GM19035 (cell line): Measurements from ENCODE around the gene SEMA5A.

Experiments
- ATAC-seq: cut with Tn5 transposase; IDR thresholded peaks from one replicate; pipeline ENCODE4 v1.9.1; 2021; ENCODE audit not compliant: unreplicated experiment

SEMA5A gene

GRCh38 chr5:9297134-9297533 is 248.7 kb downstream of the SEMA5A start:
- ATAC-seq = no peak

GRCh38 chr5:9295466-9295801 is 250.4 kb downstream of the SEMA5A start:
- ATAC-seq = no peak

- no peak for ATAC-seq
Observed at GRCh38 chr5:9294793-9295465, 250.9 kb downstream of the SEMA5A start.

GRCh38 chr5:9288234-9288633 is 257.6 kb downstream of the SEMA5A start:
- ATAC-seq = no peak

- no peak for ATAC-seq
Observed at GRCh38 chr5:9284781-9285307, 261.0 kb downstream of the SEMA5A start.

GRCh38 chr5:9284272-9284671 is 261.6 kb downstream of the SEMA5A start:
- ATAC-seq = no peak

- no peak for ATAC-seq
Observed at GRCh38 chr5:9283473-9283872, 262.4 kb downstream of the SEMA5A start.

- ATAC-seq = no peak
Observed at GRCh38 chr5:9283021-9283420, 262.9 kb downstream of the SEMA5A start.

GRCh38 chr5:9282211-9282610 is 263.7 kb downstream of the SEMA5A start:
- ATAC-seq = no peak

- ATAC-seq = no peak
Observed at GRCh38 chr5:9279774-9280173, 266.1 kb downstream of the SEMA5A start.

- ATAC-seq = no peak
Observed at GRCh38 chr5:9278921-9279603, 266.8 kb downstream of the SEMA5A start.

GRCh38 chr5:9269014-9269413 is 276.9 kb downstream of the SEMA5A start:
- ATAC-seq = no peak

GRCh38 chr5:9268226-9268625 is 277.6 kb downstream of the SEMA5A start:
- no peak for ATAC-seq

GRCh38 chr5:9265441-9266287 is 280.2 kb downstream of the SEMA5A start:
- no peak for ATAC-seq

GRCh38 chr5:9264301-9264700 is 281.6 kb downstream of the SEMA5A start:
- no peak for ATAC-seq

- ATAC-seq = no peak
Observed at GRCh38 chr5:9263656-9264055, 282.2 kb downstream of the SEMA5A start.

GRCh38 chr5:9251379-9251980 is 294.4 kb downstream of the SEMA5A start:
- ATAC-seq = no peak

GRCh38 chr5:9249231-9249630 is 296.6 kb downstream of the SEMA5A start:
- ATAC-seq = no peak

GRCh38 chr5:9245071-9245470 is 300.8 kb downstream of the SEMA5A start:
- ATAC-seq = no peak

GRCh38 chr5:9244417-9244816 is 301.5 kb downstream of the SEMA5A start:
- ATAC-seq = no peak
